HepG2 (cell line): ENCODE results near the gene FAM20C. TPM values are rescaled to one million over a fixed set of nuclear protein-coding genes. Genes with fewer than 3 reads are reported as not detected.

Source experiments
- ATAC-seq: fragments of 200-7000 bp; cut with Tn5 transposase; 3 replicates; pipeline ENCODE4 v1.9.1; 2020; ENCODE audit warnings: mild to moderate bottlenecking, moderate library complexity
- BruUV-seq: library from RNA; stranded (reverse); fragments of 400-500 nt; replicated peaks from 2 replicates; lab custom pipeline; 2021; lab: Mats Ljungman, UMichigan
- CTCF ChIA-PET: fragments of 300-600 bp; formaldehyde crosslinking; extraction: SDS; loops from one replicate; lab custom pipeline; 2021; ENCODE audit warnings: low total read pairs, inconsistent platforms, low intra/inter-chr PET ratio; lab: Yijun Ruan, JAX
- POLR2A ChIA-PET: fragments of 350-600 bp; sonication (Branson Sonifier 250); formaldehyde crosslinking; loops from one replicate; lab custom pipeline; 2020; ENCODE audit warnings: antibody characterized with exemption, inconsistent platforms; lab: Yijun Ruan, JAX
- DNase-seq: peaks from one replicate; pipeline ENCODE4 v3.0.0-alpha.2; 2015; ENCODE audit warnings: low spot score
- FAIRE-seq: peaks from 3 replicates; lab custom pipeline; 2011; peaks lifted over from hg19 to GRCh38; lab: Jason Lieb, UNC
- H2AFZ ChIP-seq: one replicate; pipeline ENCODE4 v1.6.1; 2011; ENCODE audit warnings: low read length, inconsistent platforms
- H3K27ac ChIP-seq: fragments of 300-600 bp; 3 replicates; pipeline ENCODE4 v1.8.0; 2011; ENCODE audit warnings: mixed run types, mild to moderate bottlenecking, mixed read lengths, low read length, inconsistent platforms; ENCODE audit not compliant: insufficient read depth; ENCODE audit errors: extremely low read length
- H3K27me3 ChIP-seq, 2 experiments: fragments of 200-600 bp in 1 of 2; 2 replicates in 1 of 2; 3 replicates in 1 of 2; pipeline versions ENCODE4 v1.6.0 to v1.8.0; 2011; ENCODE audit warnings: low read length in 2 of 2, mild to moderate bottlenecking in 2 of 2, moderate library complexity in 2 of 2, inconsistent platforms in 1 of 2; ENCODE audit not compliant: insufficient read depth in 2 of 2, control insufficient read depth in 1 of 2
- H3K36me3 ChIP-seq, 2 experiments: fragments of 200-600 bp in 1 of 2; replicated peaks in 1 of 2; 2 replicates in 1 of 2; 3 replicates in 1 of 2; pipeline versions ENCODE4 v1.5.1 to v1.8.0; 2011; ENCODE audit warnings: low read length in 2 of 2, inconsistent platforms in 1 of 2; ENCODE audit not compliant: insufficient read depth in 2 of 2, control insufficient read depth in 1 of 2
- H3K4me1 ChIP-seq: 2 replicates; pipeline ENCODE4 v1.5.1; 2012; ENCODE audit warnings: low read length, inconsistent platforms; ENCODE audit not compliant: insufficient read depth
- H3K4me2 ChIP-seq: 2 replicates; pipeline ENCODE4 v1.6.0; 2011; ENCODE audit warnings: low read depth, low read length, inconsistent platforms
- H3K4me3 ChIP-seq, 3 experiments: fragments of 200-600 bp in 1 of 3; sonication (generic), shearing (Covaris generic) in 1 of 3; replicated peaks in 1 of 3; 2 replicates each; pipeline ENCODE4 v1.5.1; 2011 to 2016; ENCODE audit warnings: low read length in 3 of 3, inconsistent platforms in 2 of 3, low read depth in 2 of 3, mild to moderate bottlenecking in 2 of 3, control low read depth in 1 of 3, mixed read lengths in 1 of 3; ENCODE audit not compliant: insufficient read depth in 1 of 3
- H3K79me2 ChIP-seq: one replicate; pipeline ENCODE4 v1.6.1; 2011; ENCODE audit warnings: low read length, inconsistent platforms; ENCODE audit not compliant: insufficient read depth
- H3K9ac ChIP-seq: 2 replicates; pipeline ENCODE4 v1.6.0; 2011; ENCODE audit warnings: mild to moderate bottlenecking, low read depth, low read length, inconsistent platforms; ENCODE audit not compliant: insufficient read depth
- H3K9me3 ChIP-seq: 2 replicates; pipeline ENCODE4 v1.5.1; 2012; ENCODE audit warnings: mild to moderate bottlenecking, low read length
- H4K20me1 ChIP-seq: 2 replicates; pipeline ENCODE4 v1.6.0; 2011; ENCODE audit warnings: inconsistent platforms, mild to moderate bottlenecking, low read length, moderate library complexity; ENCODE audit not compliant: insufficient read depth
- CREB1 ChIP-seq, 2 experiments: fragments of 450-650 bp in 1 of 2; IDR thresholded peaks; 2 replicates each; pipeline ENCODE4 v1.6.1; 2016 to 2017; ENCODE audit warnings: control low read depth in 1 of 2, mild to moderate bottlenecking in 1 of 2, missing compliant biosample characterization in 1 of 2, missing genetic modification characterization in 1 of 2
- FOXA3 ChIP-seq: IDR thresholded peaks from 2 replicates; pipeline ENCODE4 v1.6.1; 2016; ENCODE audit warnings: missing genetic modification reagents, missing compliant biosample characterization
- GTF3A ChIP-seq: sonication (generic); formaldehyde crosslinking; conservative IDR thresholded peaks from 2 replicates; pipeline ENCODE4 v1.4.0; 2020; ENCODE audit warnings: mild to moderate bottlenecking, missing genetic modification reagents
- IRF2 ChIP-seq: IDR thresholded peaks from 2 replicates; pipeline ENCODE4 v1.6.1; 2018; ENCODE audit warnings: missing genetic modification reagents, missing compliant biosample characterization
- MAFF ChIP-seq: IDR thresholded peaks from 2 replicates; pipeline ENCODE4 v1.6.1; 2011; ENCODE audit warnings: low read depth, low read length, improper control_type of control experiment
- MZF1 ChIP-seq: sonication (generic); formaldehyde crosslinking; IDR thresholded peaks from 2 replicates; pipeline ENCODE4 v1.8.1; 2023; ENCODE audit warnings: mild to moderate bottlenecking, missing genetic modification reagents, borderline replicate concordance
- NAIF1 ChIP-seq: sonication (generic); formaldehyde crosslinking; IDR thresholded peaks from 2 replicates; pipeline ENCODE4 v1.5.0; 2020; ENCODE audit warnings: mild to moderate bottlenecking, missing genetic modification reagents, borderline replicate concordance
- NFYC ChIP-seq: IDR thresholded peaks from 2 replicates; pipeline ENCODE4 v1.6.1; 2016; ENCODE audit warnings: missing genetic modification reagents, missing compliant biosample characterization
- NR2F6 ChIP-seq, 2 experiments: IDR thresholded peaks; 2 replicates each; pipeline ENCODE4 v1.6.1; 2016; ENCODE audit warnings: antibody characterized with exemption in 1 of 2, mild to moderate bottlenecking in 1 of 2
- RBAK ChIP-seq: sonication (generic); formaldehyde crosslinking; IDR thresholded peaks from 2 replicates; pipeline ENCODE4 v1.5.1; 2020; ENCODE audit warnings: mild to moderate bottlenecking, missing genetic modification reagents
- RXRB ChIP-seq: IDR thresholded peaks from 2 replicates; pipeline ENCODE4 v1.6.1; 2016; ENCODE audit warnings: borderline replicate concordance, missing genetic modification reagents, missing compliant biosample characterization
- TGIF2 ChIP-seq: IDR thresholded peaks from 2 replicates; pipeline ENCODE4 v1.6.1; 2016; ENCODE audit warnings: control low read depth, missing compliant biosample characterization
- ZFP1 ChIP-seq: IDR thresholded peaks from 2 replicates; pipeline ENCODE4 v1.6.1; 2016
- ZFP41 ChIP-seq: sonication (generic); formaldehyde crosslinking; IDR thresholded peaks from 2 replicates; pipeline ENCODE4 v1.4.0; 2020; ENCODE audit warnings: mild to moderate bottlenecking, missing genetic modification reagents, borderline replicate concordance
- ZNF570 ChIP-seq: sonication (generic); formaldehyde crosslinking; IDR thresholded peaks from 2 replicates; pipeline ENCODE4 v1.4.0; 2020; ENCODE audit warnings: mild to moderate bottlenecking, missing genetic modification reagents, borderline replicate concordance
- ZNF792 ChIP-seq: IDR thresholded peaks from 2 replicates; pipeline ENCODE4 v1.6.1; 2016
- WGBS: methylation state at CpG from one replicate; pipeline ENCODE4 v1.1.6; 2017; ENCODE audit warnings: low lambda C conversion rate; 5-methylcytosine and 5-hydroxymethylcytosine counted together
- in situ Hi-C: cut with HindIII; loops from 2 replicates; pipeline ENCODE4 v1.10.0; 2017; ENCODE audit warnings: low pct_unique_long_range_greater_than_20kb; ENCODE audit not compliant: extremely low pct_ligation_motif_present
- intact Hi-C: fragments of 100-400 bp; cut with micrococcal nuclease; formaldehyde crosslinking; loops from one replicate; pipeline ENCODE4 v1.10.0; 2022; ENCODE audit not compliant: unreplicated experiment
- polyA plus RNA-seq, 8 experiments: library from polyadenylated mRNA; depleted of rRNA in 3 of 8; stranded (reverse) in 7 of 8; unstranded in 1 of 8; fragments of >200 nt; fragmentation: Illumina TruSeq in 4 of 8; extraction: Trizol in 4 of 8; gene quantifications; 2 replicates each; pipeline versions ENCODE4 v1.2.1 to v1.2.3, GENCODE V29; 2011 to 2016; ENCODE audit warnings: low read depth in 4 of 8, missing spikeins in 1 of 8, mixed read lengths in 1 of 8; ENCODE audit not compliant: insufficient read depth in 1 of 8
- total RNA-seq, 5 experiments: library from RNA; depleted of rRNA; stranded (reverse); fragments of >200 nt; fragmentation: Illumina TruSeq; extraction: Trizol; gene quantifications; 2 replicates each; pipeline ENCODE4 v1.2.3, GENCODE V29; 2016; ENCODE audit warnings: low read depth in 1 of 5
- TF ChIP-seq, protein P1 (sequence below): IDR thresholded peaks from 2 replicates; pipeline ENCODE4 v1.6.1; 2016; ENCODE audit warnings: missing genetic modification reagents, missing compliant biosample characterization
- TF ChIP-seq, protein P2 (sequence below): sonication (generic); formaldehyde crosslinking; IDR thresholded peaks from 2 replicates; pipeline ENCODE4 v1.8.1; 2022; ENCODE audit warnings: mild to moderate bottlenecking, missing genetic modification reagents
- TF ChIP-seq, protein P3 (sequence below): sonication (generic); formaldehyde crosslinking; IDR thresholded peaks from 2 replicates; pipeline ENCODE4 v1.8.1; 2023; ENCODE audit warnings: mild to moderate bottlenecking, missing genetic modification reagents

The FAM20C gene
- total and polyA plus RNA-seq, 2 of the 13 experiments (the other 11 are each of a cell fraction or from before 2014, with no cell fraction given) = 11.9 to 19.9 TPM

GRCh38 chr7:278081-278480, 85.7 kb downstream of the FAM20C start:
- H2AFZ ChIP-seq = no peak overlapping the region
- no peak overlapping the region for H3K9ac ChIP-seq
- no peak overlapping the region for H3K4me2 ChIP-seq
- DNase-seq = no peak
- in situ Hi-C loops (no loop called here), intact Hi-C loops (no loop called here)
- WGBS = 54% methylated on average over 5 of the region's 5 CpGs
- H3K9me3 ChIP-seq = peaks cover 19% of the 10 kb centered on the region
- no peaks in the 10 kb centered on the region for H3K79me2 ChIP-seq
- H3K27me3 ChIP-seq = peaks cover 0 to 5% of the 10 kb centered on the region in 2 experiments; a peak in 1 of 5 replicates
- TF ChIP-seq ZFP41 (CRISPR knock-in tag) (no peak), CREB1 (IDR thresholded peaks at IDR 0.05) (no peak), CREB1 (CRISPR knock-in tag; IDR thresholded peaks at IDR 0.05) (no peak), MZF1 (CRISPR knock-in tag) (no peak), NAIF1 (CRISPR knock-in tag) (no peak), IRF2 (no peak), TGIF2 (no peak), NFYC (CRISPR knock-in tag) (no peak), GTF3A (no peak), RXRB (CRISPR knock-in tag) (no peak), ZNF570 (CRISPR knock-in tag) (no peak)
- no peaks in the 10 kb centered on the region for H4K20me1 ChIP-seq
- no peak for FAIRE-seq
- CTCF ChIA-PET = no interaction called here
- H3K4me3 ChIP-seq = no peak overlapping the region
- peaks cover under 1% of the 10 kb centered on the region; the same call in 1 of the 2 replicates for H3K4me1 ChIP-seq
- H3K27ac ChIP-seq = no peak overlapping the region
- BruUV-seq = no TSS peak
- POLR2A ChIA-PET = no interaction called here
- H3K36me3 ChIP-seq = no peaks in the 10 kb centered on the region
- ATAC-seq = no peak

DNA sequence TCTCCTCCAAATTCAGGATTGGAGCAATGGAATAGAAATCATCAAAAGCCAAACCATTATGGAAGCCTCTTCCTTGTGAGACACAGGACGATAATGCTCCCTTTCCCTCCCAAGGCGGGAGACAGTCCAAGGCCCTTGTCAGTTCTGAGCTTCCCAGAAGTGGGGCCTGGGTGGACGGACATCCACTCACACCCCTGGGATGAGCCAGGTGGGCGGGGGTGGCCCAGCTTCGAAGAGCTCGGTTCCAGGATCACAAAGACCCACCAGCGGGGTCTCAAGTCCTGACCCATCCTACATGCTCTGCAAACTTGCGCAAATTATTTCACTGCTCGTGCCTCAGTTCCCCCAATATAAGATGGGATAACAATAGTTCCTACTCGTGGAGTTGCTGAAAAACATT, 87.5 kb downstream of the FAM20C start:
- Histone ChIP-seq H3K9ac (no peak overlapping the region), H3K4me2 (no peak overlapping the region), H3K36me3 (no peaks in the 10 kb centered on the region), H4K20me1 (no peaks in the 10 kb centered on the region), H3K4me1 (peaks cover 18% of the 10 kb centered on the region), H3K27me3 (peaks cover under 1 to 12% of the 10 kb centered on the region in 2 experiments; a peak in 4 of 5 replicates), H3K4me3 (no peak overlapping the region), H3K27ac (no peak overlapping the region), H2AFZ (no peak overlapping the region), H3K9me3 (peaks cover 14% of the 10 kb centered on the region), H3K79me2 (no peaks in the 10 kb centered on the region)
- BruUV-seq = no TSS peak
- ChIA-PET CTCF (no interaction called here), POLR2A (no interaction called here)
- intact Hi-C loops = no loop called here
- DNase-seq = no peak
- in situ Hi-C loops = no loop called here
- no peak for ATAC-seq
- no peak for FAIRE-seq
- WGBS = 47% methylated on average over 9 of the region's 10 CpGs
- TF ChIP-seq ZFP1 (CRISPR knock-in tag) (no peak), FOXA3 (CRISPR knock-in tag) (no peak), ZNF792 (no peak), NR2F6 (IDR thresholded peaks at IDR 0.05) (no peak), NR2F6 (CRISPR knock-in tag; IDR thresholded peaks at IDR 0.05) (no peak), MAFF (no peak), RBAK (no peak)
- TF ChIP-seq, protein P1, sequence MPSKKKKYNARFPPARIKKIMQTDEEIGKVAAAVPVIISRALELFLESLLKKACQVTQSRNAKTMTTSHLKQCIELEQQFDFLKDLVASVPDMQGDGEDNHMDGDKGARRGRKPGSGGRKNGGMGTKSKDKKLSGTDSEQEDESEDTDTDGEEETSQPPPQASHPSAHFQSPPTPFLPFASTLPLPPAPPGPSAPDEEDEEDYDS (CRISPR knock-in tag) = no peak
- TF ChIP-seq, protein P2, sequence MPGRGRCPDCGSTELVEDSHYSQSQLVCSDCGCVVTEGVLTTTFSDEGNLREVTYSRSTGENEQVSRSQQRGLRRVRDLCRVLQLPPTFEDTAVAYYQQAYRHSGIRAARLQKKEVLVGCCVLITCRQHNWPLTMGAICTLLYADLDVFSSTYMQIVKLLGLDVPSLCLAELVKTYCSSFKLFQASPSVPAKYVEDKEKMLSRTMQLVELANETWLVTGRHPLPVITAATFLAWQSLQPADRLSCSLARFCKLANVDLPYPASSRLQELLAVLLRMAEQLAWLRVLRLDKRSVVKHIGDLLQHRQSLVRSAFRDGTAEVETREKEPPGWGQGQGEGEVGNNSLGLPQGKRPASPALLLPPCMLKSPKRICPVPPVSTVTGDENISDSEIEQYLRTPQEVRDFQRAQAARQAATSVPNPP (CRISPR knock-in tag) = no peak
- TF ChIP-seq, protein P3, sequence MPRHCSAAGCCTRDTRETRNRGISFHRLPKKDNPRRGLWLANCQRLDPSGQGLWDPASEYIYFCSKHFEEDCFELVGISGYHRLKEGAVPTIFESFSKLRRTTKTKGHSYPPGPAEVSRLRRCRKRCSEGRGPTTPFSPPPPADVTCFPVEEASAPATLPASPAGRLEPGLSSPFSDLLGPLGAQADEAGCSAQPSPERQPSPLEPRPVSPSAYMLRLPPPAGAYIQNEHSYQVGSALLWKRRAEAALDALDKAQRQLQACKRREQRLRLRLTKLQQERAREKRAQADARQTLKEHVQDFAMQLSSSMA (CRISPR knock-in tag) = no peak
